HCT116 (cell line): Measurements from ENCODE around the gene CRY1.

ENCODE experiments used
- CBX3 ChIP-seq: IDR thresholded peaks from 2 replicates; pipeline ENCODE4 v1.6.1; 2012; ENCODE audit warnings: low read depth
- CEBPB ChIP-seq: IDR thresholded peaks from 2 replicates; pipeline ENCODE4 v1.6.1; 2012; ENCODE audit warnings: low read depth
- EZH2 ChIP-seq: fragments of 200-600 bp; sonication (generic); IDR thresholded peaks from 2 replicates; pipeline ENCODE4 v1.6.1; 2017; ENCODE audit warnings: antibody characterized with exemption, mixed run types
- MAX ChIP-seq: IDR thresholded peaks from 2 replicates; pipeline ENCODE4 v1.6.1; 2012
- POLR2A ChIP-seq: IDR thresholded peaks from 2 replicates; pipeline ENCODE4 v1.7.0; 2011; ENCODE audit warnings: borderline replicate concordance; ENCODE audit not compliant: insufficient read depth, insufficient read length; ENCODE audit errors: extremely low read depth
- POLR2AphosphoS5 ChIP-seq: IDR thresholded peaks from 2 replicates; pipeline ENCODE4 v1.6.1; 2011; ENCODE audit warnings: mild to moderate bottlenecking, low read depth, low read length, moderate library complexity
- RAD21 ChIP-seq: IDR thresholded peaks from 2 replicates; pipeline ENCODE4 v1.6.1; 2012; ENCODE audit warnings: low read depth, mild to moderate bottlenecking
- SP1 ChIP-seq: IDR thresholded peaks from 2 replicates; pipeline ENCODE4 v1.6.1; 2012; ENCODE audit warnings: low read depth
- SRF ChIP-seq: IDR thresholded peaks from 2 replicates; pipeline ENCODE4 v1.6.1; 2012; ENCODE audit warnings: low read depth
- YY1 ChIP-seq: IDR thresholded peaks from 2 replicates; pipeline ENCODE4 v1.6.1; 2011; ENCODE audit warnings: low read length, low read depth, moderate library complexity, mild to moderate bottlenecking; ENCODE audit not compliant: insufficient replicate concordance; ENCODE audit errors: extremely low read depth
- ZBTB33 ChIP-seq: IDR thresholded peaks from 2 replicates; pipeline ENCODE4 v1.6.1; 2011; ENCODE audit warnings: mild to moderate bottlenecking, low read length, moderate library complexity; ENCODE audit not compliant: insufficient replicate concordance; ENCODE audit errors: extremely low read depth
- ZNF274 ChIP-seq: fragments of 200-500 bp; sonication (Bioruptor generic); IDR thresholded peaks from 2 replicates; pipeline ENCODE4 v1.6.1; 2014; ENCODE audit warnings: mild to moderate bottlenecking, low read depth, low read length, inconsistent platforms
- TF ChIP-seq, protein P1 (sequence below), 3 experiments: fragments of 200-600 bp in 1 of 3; sonication (generic) in 1 of 3; IDR thresholded peaks in 2 of 3; conservative IDR thresholded peaks in 1 of 3; 2 replicates each; pipeline ENCODE4 v1.5.1; 2012 to 2017; ENCODE audit warnings: low read depth in 2 of 3, low read length in 2 of 3, antibody characterized with exemption in 1 of 3, borderline replicate concordance in 1 of 3, control low read depth in 1 of 3, mild to moderate bottlenecking in 1 of 3, mixed read lengths in 1 of 3, mixed run types in 1 of 3, moderate library complexity in 1 of 3; ENCODE audit not compliant: insufficient read depth in 1 of 3

DNA sequence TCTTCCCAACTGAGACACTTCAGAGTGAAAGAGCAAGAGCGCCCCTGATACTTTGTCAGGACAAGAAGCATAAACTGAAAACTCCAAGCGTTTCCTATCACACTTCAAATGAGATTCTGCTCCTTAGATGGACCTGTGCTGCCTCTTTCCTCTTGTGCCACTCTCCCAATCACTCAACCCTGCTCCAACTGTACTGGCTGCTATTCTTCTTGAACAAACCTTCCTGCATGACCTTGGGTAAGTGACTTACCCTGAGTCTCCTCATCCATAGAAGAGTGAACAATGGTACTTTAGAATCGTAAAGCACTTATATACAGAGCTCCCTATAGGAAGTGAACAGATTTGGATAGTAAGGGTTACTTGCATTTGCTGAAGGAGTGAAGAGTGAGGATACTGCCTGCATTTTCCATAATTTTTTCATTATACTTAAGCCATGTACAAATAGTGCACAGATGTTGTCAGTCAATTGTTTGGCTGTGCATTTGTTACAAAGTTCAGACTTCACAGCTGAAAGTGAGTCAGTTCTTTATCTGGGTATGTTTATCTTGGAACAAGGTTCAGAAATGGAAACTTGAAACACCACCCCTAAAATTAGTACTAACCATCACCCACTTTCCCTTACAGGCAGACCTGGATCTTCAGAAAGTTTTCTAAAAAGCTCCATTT, 117.2 kb downstream of the CRY1 start:
- TF ChIP-seq YY1 (no peak), SP1 (no peak), POLR2A (no peak), CBX3 (no peak), RAD21 (no peak), POLR2AphosphoS5 (no peak), ZNF274 (no peak), CEBPB (no peak), SRF (no peak), EZH2 (no peak), ZBTB33 (no peak), MAX (no peak)
- TF ChIP-seq, protein P1, sequence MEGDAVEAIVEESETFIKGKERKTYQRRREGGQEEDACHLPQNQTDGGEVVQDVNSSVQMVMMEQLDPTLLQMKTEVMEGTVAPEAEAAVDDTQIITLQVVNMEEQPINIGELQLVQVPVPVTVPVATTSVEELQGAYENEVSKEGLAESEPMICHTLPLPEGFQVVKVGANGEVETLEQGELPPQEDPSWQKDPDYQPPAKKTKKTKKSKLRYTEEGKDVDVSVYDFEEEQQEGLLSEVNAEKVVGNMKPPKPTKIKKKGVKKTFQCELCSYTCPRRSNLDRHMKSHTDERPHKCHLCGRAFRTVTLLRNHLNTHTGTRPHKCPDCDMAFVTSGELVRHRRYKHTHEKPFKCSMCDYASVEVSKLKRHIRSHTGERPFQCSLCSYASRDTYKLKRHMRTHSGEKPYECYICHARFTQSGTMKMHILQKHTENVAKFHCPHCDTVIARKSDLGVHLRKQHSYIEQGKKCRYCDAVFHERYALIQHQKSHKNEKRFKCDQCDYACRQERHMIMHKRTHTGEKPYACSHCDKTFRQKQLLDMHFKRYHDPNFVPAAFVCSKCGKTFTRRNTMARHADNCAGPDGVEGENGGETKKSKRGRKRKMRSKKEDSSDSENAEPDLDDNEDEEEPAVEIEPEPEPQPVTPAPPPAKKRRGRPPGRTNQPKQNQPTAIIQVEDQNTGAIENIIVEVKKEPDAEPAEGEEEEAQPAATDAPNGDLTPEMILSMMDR (IDR thresholded peaks at IDR 0.05 in 2 of 3, conservative IDR thresholded peaks at IDR 0.05 in 1 of 3; ENCODE audit: borderline replicate concordance in 1 of 3, insufficient read depth in 1 of 3, low read depth in 2 of 3, low read length in 2 of 3), result no peak
